Measurements from ENCODE around the gene GYG1. TPM values are rescaled to one million over a fixed set of nuclear protein-coding genes. Genes with fewer than 3 reads are reported as not detected.
A peak's percentile ranks its signal among the peaks of the same experiment; 100 is the strongest.

GYG1 gene
- total RNA-seq, result 21.3 and 28.5 TPM in 2 replicates

GRCh38 chr3:148991219-148992026 lies at the start of gene GYG1:
Gene GYG1, plus strand, starts transcription at chr3:148991540. Its CDS starts 101 bp downstream, at chr3:148991641.
- TF ChIP-seq CTCF (IDR thresholded peaks at IDR 0.05; ENCODE audit: insufficient read depth, low read length, severe bottlenecking), result peak; percentile 6
- DNase-seq (ENCODE audit: low read depth), result peak; percentile 62
- Histone ChIP-seq H3K27me3 (ENCODE audit: control insufficient read depth, insufficient read depth, low read length) (no peaks in the 10 kb centered on the region), H3K4me3 (ENCODE audit: low read depth, low read length) (peak within 1 kb of the TSS; percentile 92), H3K36me3 (ENCODE audit: control insufficient read depth, insufficient read depth, low read length) (peaks cover 2% of the 10 kb centered on the region)
- FAIRE-seq, result no peak

- Histone ChIP-seq H3K4me3 (ENCODE audit: low read depth, low read length) (no peak overlapping the region), H3K27me3 (ENCODE audit: control insufficient read depth, insufficient read depth, low read length) (no peaks in the 10 kb centered on the region), H3K36me3 (ENCODE audit: control insufficient read depth, insufficient read depth, low read length) (no peaks in the 10 kb centered on the region)
- TF ChIP-seq CTCF (IDR thresholded peaks at IDR 0.05; ENCODE audit: insufficient read depth, low read length, severe bottlenecking), result peak; percentile 54
- peak; percentile 92 for DNase-seq (ENCODE audit: low read depth)
- no peak for FAIRE-seq
Measured at GRCh38 chr3:148943506-148944205, 47.7 kb upstream of the GYG1 start.

- TF ChIP-seq CTCF (IDR thresholded peaks at IDR 0.05; ENCODE audit: insufficient read depth, low read length, severe bottlenecking), result no peak
- FAIRE-seq (no peak), DNase-seq (ENCODE audit: low read depth) (no peak)
- Histone ChIP-seq H3K36me3 (ENCODE audit: control insufficient read depth, insufficient read depth, low read length) (no peaks in the 10 kb centered on the region), H3K27me3 (ENCODE audit: control insufficient read depth, insufficient read depth, low read length) (no peaks in the 10 kb centered on the region), H3K4me3 (ENCODE audit: low read depth, low read length) (no peak overlapping the region)
Measured at GRCh38 chr3:148945116-148945515, 46.2 kb upstream of the GYG1 start.

GRCh38 chr3:148948913-148949657 lies 42.3 kb upstream of the GYG1 start:
- Histone ChIP-seq H3K36me3 (ENCODE audit: control insufficient read depth, insufficient read depth, low read length) (no peaks in the 10 kb centered on the region), H3K27me3 (ENCODE audit: control insufficient read depth, insufficient read depth, low read length) (no peaks in the 10 kb centered on the region), H3K4me3 (ENCODE audit: low read depth, low read length) (no peak overlapping the region)
- DNase-seq (ENCODE audit: low read depth) (no peak), FAIRE-seq (no peak)
- TF ChIP-seq CTCF (IDR thresholded peaks at IDR 0.05; ENCODE audit: insufficient read depth, low read length, severe bottlenecking), result no peak

GRCh38 chr3:148950806-148951205 lies 40.5 kb upstream of the GYG1 start:
- no peaks in the 10 kb centered on the region for H3K36me3 ChIP-seq (ENCODE audit: control insufficient read depth, insufficient read depth, low read length)
- H3K4me3 ChIP-seq (ENCODE audit: low read depth, low read length), result no peak overlapping the region
- H3K27me3 ChIP-seq (ENCODE audit: control insufficient read depth, insufficient read depth, low read length), result no peaks in the 10 kb centered on the region
- TF ChIP-seq CTCF (IDR thresholded peaks at IDR 0.05; ENCODE audit: insufficient read depth, low read length, severe bottlenecking), result peak; percentile 26
- FAIRE-seq (no peak), DNase-seq (ENCODE audit: low read depth) (no peak)
